ENCODE measurements around the gene R3HDM1. TPM values are rescaled to one million over a fixed set of nuclear protein-coding genes. Genes with fewer than 3 reads are reported as not detected.

R3HDM1 gene
- total RNA-seq, 2 experiments from 2014 or later: 28.7 to 111 TPM

DNA sequence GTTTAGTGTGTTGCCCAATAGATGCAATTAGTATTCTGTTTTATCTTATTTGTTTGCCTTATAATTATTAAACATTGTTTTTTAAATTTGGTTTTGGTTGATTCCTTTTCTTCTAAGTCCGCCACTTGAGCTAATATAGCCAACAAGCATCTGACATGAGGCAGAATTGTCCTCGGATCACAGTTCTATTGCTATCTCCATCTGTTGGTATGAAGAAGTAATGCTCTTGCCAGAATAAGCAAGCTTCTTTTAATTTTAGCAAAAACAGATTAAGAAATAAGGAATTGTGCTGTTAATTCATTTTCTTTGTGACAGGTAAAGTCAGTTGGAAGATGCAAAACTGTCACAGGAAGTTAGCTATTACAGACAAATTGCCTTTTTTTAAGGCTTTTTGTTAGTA, 54.3 kb downstream of the R3HDM1 start:
- Histone ChIP-seq H4K20me1 (ENCODE audit: insufficient read depth, low read length) (no peaks in the 10 kb centered on the region), H3K79me2 (ENCODE audit: insufficient read depth, low read depth, low read length) (peaks cover 63% of the 10 kb centered on the region; the same call in 1 of the 2 replicates), H3K36me3 (ENCODE audit: insufficient read depth, low read length) (peaks cover 16% of the 10 kb centered on the region), H3K9me3 (ENCODE audit: low read length) (peaks cover under 1% of the 10 kb centered on the region; the same call in 1 of the 2 replicates), H3K4me3 (ENCODE audit: low read depth, low read length, poor library complexity, severe bottlenecking) (no peak overlapping the region), H3K27ac (ENCODE audit: low read depth, low read length, poor library complexity, severe bottlenecking) (peak overlapping the region; percentile 5), H3K4me2 (ENCODE audit: low read length) (peak overlapping the region; percentile 29), H3K9me2 (ENCODE audit: insufficient read depth, low read length) (no peaks in the 10 kb centered on the region), H3K4me1 (ENCODE audit: insufficient read depth, low read length, poor library complexity, severe bottlenecking) (peaks cover 52% of the 10 kb centered on the region), H2AFZ (ENCODE audit: low read length) (no peak overlapping the region)
- intact Hi-C loops (cut with micrococcal nuclease; ENCODE audit: unreplicated experiment): no loop called here
- ChIA-PET POLR2A (interaction anchor here (0.5 to 3.7 kb wide), 14 partner anchors 8 to 582 kb away, joined by 3 to 25 read pairs (median 4); no protein-coding TSS in a partner anchor), CTCF (ENCODE audit: unreplicated experiment) (interaction anchor here (1.0 kb wide), 1 partner anchor 54 kb away, joined by 4 read pairs; the partner anchor contains the start of genes R3HDM1 and ZRANB3)
- DNase-seq (ENCODE audit: low spot score): peak; percentile 24
- BruUV-seq (replicated peaks): no TSS peak
- TF ChIP-seq EZH2phosphoT487 (IDR thresholded peaks at IDR 0.05; ENCODE audit: borderline replicate concordance, low read depth, low read length): no peak
- TF ChIP-seq, protein P1, sequence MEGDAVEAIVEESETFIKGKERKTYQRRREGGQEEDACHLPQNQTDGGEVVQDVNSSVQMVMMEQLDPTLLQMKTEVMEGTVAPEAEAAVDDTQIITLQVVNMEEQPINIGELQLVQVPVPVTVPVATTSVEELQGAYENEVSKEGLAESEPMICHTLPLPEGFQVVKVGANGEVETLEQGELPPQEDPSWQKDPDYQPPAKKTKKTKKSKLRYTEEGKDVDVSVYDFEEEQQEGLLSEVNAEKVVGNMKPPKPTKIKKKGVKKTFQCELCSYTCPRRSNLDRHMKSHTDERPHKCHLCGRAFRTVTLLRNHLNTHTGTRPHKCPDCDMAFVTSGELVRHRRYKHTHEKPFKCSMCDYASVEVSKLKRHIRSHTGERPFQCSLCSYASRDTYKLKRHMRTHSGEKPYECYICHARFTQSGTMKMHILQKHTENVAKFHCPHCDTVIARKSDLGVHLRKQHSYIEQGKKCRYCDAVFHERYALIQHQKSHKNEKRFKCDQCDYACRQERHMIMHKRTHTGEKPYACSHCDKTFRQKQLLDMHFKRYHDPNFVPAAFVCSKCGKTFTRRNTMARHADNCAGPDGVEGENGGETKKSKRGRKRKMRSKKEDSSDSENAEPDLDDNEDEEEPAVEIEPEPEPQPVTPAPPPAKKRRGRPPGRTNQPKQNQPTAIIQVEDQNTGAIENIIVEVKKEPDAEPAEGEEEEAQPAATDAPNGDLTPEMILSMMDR (conservative IDR thresholded peaks at IDR 0.05; ENCODE audit: low read length): peak; percentile 56

DNA sequence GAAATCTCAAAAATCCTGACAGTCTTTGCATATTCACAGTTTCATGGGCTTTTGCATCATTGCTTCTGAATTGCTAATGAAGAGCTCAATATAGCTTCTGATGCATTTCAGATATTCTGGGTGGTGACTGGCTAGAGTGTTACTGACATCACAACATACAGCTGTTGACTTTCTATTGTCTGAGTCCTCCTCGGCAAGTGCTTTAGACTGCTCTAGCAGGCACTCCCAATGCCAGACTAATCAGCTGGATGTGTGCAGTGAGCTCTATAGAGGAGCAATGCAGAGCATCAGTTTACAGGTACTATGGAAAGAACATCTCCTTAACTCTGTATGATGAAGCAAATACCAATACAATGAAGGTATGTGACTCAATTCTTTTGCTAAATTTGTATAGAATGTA, 54.9 kb downstream of the R3HDM1 start:
- POLR2A ChIA-PET: interaction anchor here (0.5 to 3.7 kb wide), 12 partner anchors 9 to 583 kb away, joined by 3 to 25 read pairs (median 4); no protein-coding TSS in a partner anchor
- no TSS peak for BruUV-seq (replicated peaks)
- Histone ChIP-seq H4K20me1 (ENCODE audit: insufficient read depth, low read length) (no peaks in the 10 kb centered on the region), H3K9me2 (ENCODE audit: insufficient read depth, low read length) (no peaks in the 10 kb centered on the region), H3K9me3 (ENCODE audit: low read length) (peaks cover 6% of the 10 kb centered on the region; the same call in 1 of the 2 replicates), H3K4me1 (ENCODE audit: insufficient read depth, low read length, poor library complexity, severe bottlenecking) (peaks cover 58% of the 10 kb centered on the region), H3K36me3 (ENCODE audit: insufficient read depth, low read length) (peaks cover 19% of the 10 kb centered on the region), H2AFZ (ENCODE audit: low read length) (no peak overlapping the region), H3K4me3 (ENCODE audit: low read depth, low read length, poor library complexity, severe bottlenecking) (no peak overlapping the region), H3K79me2 (ENCODE audit: insufficient read depth, low read depth, low read length) (peaks cover 63% of the 10 kb centered on the region; the same call in 1 of the 2 replicates), H3K27ac (ENCODE audit: low read depth, low read length, poor library complexity, severe bottlenecking) (peak overlapping the region; percentile 5), H3K4me2 (ENCODE audit: low read length) (peak overlapping the region; percentile 29)
- CTCF ChIA-PET (ENCODE audit: unreplicated experiment): interaction anchor here (1.0 kb wide), 1 partner anchor 55 kb away, joined by 4 read pairs; the partner anchor contains the start of genes R3HDM1 and ZRANB3
- DNase-seq (ENCODE audit: low spot score): peak; percentile 40
- intact Hi-C loops (cut with micrococcal nuclease; ENCODE audit: unreplicated experiment): no loop called here
- TF ChIP-seq, protein P1 (conservative IDR thresholded peaks at IDR 0.05; ENCODE audit: low read length): no peak
- TF ChIP-seq EZH2phosphoT487 (IDR thresholded peaks at IDR 0.05; ENCODE audit: borderline replicate concordance, low read depth, low read length): no peak

DNA sequence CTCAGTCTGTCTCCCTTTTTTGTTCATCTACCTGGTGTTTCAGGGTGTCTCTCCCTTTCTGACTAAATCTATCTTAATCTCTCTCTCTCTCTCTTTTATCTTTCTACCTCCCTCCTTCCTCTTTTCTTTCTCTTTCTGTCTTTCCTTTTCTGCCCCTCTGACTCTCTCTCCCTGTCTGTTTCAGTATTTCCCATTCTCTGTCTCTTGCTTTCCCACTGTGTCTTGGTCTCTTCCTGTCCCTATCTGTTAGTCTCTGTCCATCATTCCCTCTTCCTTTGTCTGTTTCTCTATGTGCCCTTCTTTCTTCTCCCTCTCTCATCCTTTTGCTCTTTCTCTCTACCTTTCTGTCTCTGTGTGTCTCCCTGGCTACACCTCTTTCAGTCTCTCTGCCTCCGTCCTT, 56.7 kb downstream of the R3HDM1 start:
- peaks cover 62% of the 10 kb centered on the region for H3K4me1 ChIP-seq (ENCODE audit: insufficient read depth, low read length, poor library complexity, severe bottlenecking)
- peaks cover 62% of the 10 kb centered on the region; the same call in 1 of the 2 replicates for H3K79me2 ChIP-seq (ENCODE audit: insufficient read depth, low read depth, low read length)
- intact Hi-C loops (cut with micrococcal nuclease; ENCODE audit: unreplicated experiment): no loop called here
- no peak overlapping the region for H2AFZ ChIP-seq (ENCODE audit: low read length)
- H3K9me3 ChIP-seq (ENCODE audit: low read length): peaks cover 20% of the 10 kb centered on the region
- H3K36me3 ChIP-seq (ENCODE audit: insufficient read depth, low read length): peaks cover 27% of the 10 kb centered on the region
- no peak overlapping the region for H3K4me2 ChIP-seq (ENCODE audit: low read length)
- BruUV-seq (replicated peaks): no TSS peak
- no peak overlapping the region for H3K4me3 ChIP-seq (ENCODE audit: low read depth, low read length, poor library complexity, severe bottlenecking)
- DNase-seq (ENCODE audit: low spot score): no peak
- TF ChIP-seq, protein P1 (conservative IDR thresholded peaks at IDR 0.05; ENCODE audit: low read length): no peak
- TF ChIP-seq EZH2phosphoT487 (IDR thresholded peaks at IDR 0.05; ENCODE audit: borderline replicate concordance, low read depth, low read length): no peak
- CTCF ChIA-PET (ENCODE audit: unreplicated experiment): no interaction called here
- H3K27ac ChIP-seq (ENCODE audit: low read depth, low read length, poor library complexity, severe bottlenecking): no peak overlapping the region
- POLR2A ChIA-PET: interaction anchor here (3.7 kb wide), 1 partner anchor 15 kb away, joined by 25 read pairs; no protein-coding TSS in a partner anchor
- H4K20me1 ChIP-seq (ENCODE audit: insufficient read depth, low read length): no peaks in the 10 kb centered on the region
- H3K9me2 ChIP-seq (ENCODE audit: insufficient read depth, low read length): no peaks in the 10 kb centered on the region
